Measurements from ENCODE around the gene DUOX2.

DNA sequence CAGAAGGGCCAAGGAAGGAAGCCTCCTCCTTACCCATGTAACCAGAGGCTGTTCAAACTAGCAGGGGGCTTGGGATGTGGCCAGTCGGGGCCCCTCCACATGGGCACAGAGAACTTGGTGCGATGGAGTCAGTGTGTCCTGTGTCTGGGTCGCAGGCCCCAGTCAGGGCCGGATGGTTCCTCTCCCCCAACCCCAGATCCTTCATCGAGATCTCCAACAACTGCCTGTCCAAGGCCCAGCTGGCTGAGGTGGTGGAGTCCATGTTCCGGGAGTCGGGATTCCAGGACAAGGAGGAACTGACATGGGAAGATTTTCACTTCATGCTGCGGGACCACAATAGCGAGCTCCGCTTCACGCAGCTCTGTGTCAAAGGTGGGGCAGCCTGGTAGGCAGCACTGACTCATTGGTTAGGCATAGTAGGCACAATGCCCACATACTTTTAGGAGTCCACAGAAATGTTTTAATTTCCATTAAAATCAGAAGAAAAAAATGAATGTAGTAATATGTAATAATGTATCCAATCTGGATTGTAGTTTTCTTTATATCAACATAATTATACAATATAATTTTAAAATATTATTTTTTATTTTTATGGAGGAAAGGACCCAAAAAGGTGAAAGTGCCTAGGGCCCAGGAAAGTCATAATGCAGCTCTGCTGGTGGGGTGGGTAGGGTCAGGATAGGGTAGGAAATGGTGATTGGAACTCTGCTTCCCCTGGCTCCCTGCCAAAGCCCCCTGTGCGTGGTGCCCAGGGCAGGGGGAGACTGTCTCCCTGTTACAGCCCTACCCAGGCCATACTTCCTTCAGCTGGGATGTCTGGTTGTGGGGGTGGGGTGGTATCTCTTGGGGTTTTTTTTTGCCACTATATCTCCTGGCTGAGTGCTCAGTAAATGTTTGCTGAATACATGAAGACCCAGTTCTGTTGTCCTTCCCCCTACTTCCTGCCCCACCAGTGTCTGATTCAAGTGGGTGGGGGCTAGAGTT, 34.4 kb upstream of the DUOX2 start:
- TF ChIP-seq, protein P1, sequence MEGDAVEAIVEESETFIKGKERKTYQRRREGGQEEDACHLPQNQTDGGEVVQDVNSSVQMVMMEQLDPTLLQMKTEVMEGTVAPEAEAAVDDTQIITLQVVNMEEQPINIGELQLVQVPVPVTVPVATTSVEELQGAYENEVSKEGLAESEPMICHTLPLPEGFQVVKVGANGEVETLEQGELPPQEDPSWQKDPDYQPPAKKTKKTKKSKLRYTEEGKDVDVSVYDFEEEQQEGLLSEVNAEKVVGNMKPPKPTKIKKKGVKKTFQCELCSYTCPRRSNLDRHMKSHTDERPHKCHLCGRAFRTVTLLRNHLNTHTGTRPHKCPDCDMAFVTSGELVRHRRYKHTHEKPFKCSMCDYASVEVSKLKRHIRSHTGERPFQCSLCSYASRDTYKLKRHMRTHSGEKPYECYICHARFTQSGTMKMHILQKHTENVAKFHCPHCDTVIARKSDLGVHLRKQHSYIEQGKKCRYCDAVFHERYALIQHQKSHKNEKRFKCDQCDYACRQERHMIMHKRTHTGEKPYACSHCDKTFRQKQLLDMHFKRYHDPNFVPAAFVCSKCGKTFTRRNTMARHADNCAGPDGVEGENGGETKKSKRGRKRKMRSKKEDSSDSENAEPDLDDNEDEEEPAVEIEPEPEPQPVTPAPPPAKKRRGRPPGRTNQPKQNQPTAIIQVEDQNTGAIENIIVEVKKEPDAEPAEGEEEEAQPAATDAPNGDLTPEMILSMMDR (IDR thresholded peaks at IDR 0.05 in 2 of 3, conservative IDR thresholded peaks at IDR 0.05 in 1 of 3; ENCODE audit: borderline replicate concordance in 1 of 3, insufficient read depth in 1 of 3, low read depth in 2 of 3, low read length in 2 of 3): no peak
- TF ChIP-seq EZH2phosphoT487 (IDR thresholded peaks at IDR 0.05; ENCODE audit: borderline replicate concordance): no peak
- no peak for TF ChIP-seq YY1 (IDR thresholded peaks at IDR 0.05; ENCODE audit: extremely low read depth, insufficient replicate concordance, low read depth, low read length)
- TF ChIP-seq TCF7L2 (IDR thresholded peaks at IDR 0.05; ENCODE audit: borderline replicate concordance, extremely low read depth, insufficient read depth, insufficient read length): no peak
- TF ChIP-seq CBX3 (IDR thresholded peaks at IDR 0.05; ENCODE audit: low read depth): no peak
- no peak for TF ChIP-seq JUND (IDR thresholded peaks at IDR 0.05)
- no peak for TF ChIP-seq POLR2AphosphoS5 (IDR thresholded peaks at IDR 0.05; ENCODE audit: low read depth, low read length)
- TF ChIP-seq, protein P2, sequence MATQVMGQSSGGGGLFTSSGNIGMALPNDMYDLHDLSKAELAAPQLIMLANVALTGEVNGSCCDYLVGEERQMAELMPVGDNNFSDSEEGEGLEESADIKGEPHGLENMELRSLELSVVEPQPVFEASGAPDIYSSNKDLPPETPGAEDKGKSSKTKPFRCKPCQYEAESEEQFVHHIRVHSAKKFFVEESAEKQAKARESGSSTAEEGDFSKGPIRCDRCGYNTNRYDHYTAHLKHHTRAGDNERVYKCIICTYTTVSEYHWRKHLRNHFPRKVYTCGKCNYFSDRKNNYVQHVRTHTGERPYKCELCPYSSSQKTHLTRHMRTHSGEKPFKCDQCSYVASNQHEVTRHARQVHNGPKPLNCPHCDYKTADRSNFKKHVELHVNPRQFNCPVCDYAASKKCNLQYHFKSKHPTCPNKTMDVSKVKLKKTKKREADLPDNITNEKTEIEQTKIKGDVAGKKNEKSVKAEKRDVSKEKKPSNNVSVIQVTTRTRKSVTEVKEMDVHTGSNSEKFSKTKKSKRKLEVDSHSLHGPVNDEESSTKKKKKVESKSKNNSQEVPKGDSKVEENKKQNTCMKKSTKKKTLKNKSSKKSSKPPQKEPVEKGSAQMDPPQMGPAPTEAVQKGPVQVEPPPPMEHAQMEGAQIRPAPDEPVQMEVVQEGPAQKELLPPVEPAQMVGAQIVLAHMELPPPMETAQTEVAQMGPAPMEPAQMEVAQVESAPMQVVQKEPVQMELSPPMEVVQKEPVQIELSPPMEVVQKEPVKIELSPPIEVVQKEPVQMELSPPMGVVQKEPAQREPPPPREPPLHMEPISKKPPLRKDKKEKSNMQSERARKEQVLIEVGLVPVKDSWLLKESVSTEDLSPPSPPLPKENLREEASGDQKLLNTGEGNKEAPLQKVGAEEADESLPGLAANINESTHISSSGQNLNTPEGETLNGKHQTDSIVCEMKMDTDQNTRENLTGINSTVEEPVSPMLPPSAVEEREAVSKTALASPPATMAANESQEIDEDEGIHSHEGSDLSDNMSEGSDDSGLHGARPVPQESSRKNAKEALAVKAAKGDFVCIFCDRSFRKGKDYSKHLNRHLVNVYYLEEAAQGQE (IDR thresholded peaks at IDR 0.05; ENCODE audit: low read depth): no peak
- no peak for TF ChIP-seq EZH2 (IDR thresholded peaks at IDR 0.05)

All from HCT116 (cell line).